Ovary (tissue), 9 donors: Measurements from ENCODE around the gene TAS2R39. TPM values are rescaled to one million over a fixed set of nuclear protein-coding genes. Genes with fewer than 3 reads are reported as not detected.
"Not testable (repeated sequence)": the region's sequence is repeated elsewhere in the genome, so short reads cannot be mapped to it uniquely, and the experiment has no call there.

Experiments used
- DNase-seq, 5 donors: peaks; one replicate each; pipeline ENCODE4 v3.0.0-alpha.2; 2019 to 2020
- H3K27ac ChIP-seq, 2 donors: fragments of 200-600 bp; one replicate each; pipeline versions ENCODE4 v1.5.1 to v1.8.0; 2019 to 2022
- H3K27me3 ChIP-seq: fragments of 200-600 bp; one replicate; pipeline ENCODE4 v1.8.0; 2022
- H3K36me3 ChIP-seq: fragments of 200-600 bp; sonication (generic); one replicate; pipeline ENCODE4 v1.5.1; 2019
- H3K4me1 ChIP-seq: one replicate; pipeline ENCODE4 v1.8.1; 2013; ENCODE audit warnings: mild to moderate bottlenecking, moderate library complexity; ENCODE audit not compliant: insufficient read depth
- H3K4me3 ChIP-seq: fragments of 200-600 bp; sonication (generic); one replicate; pipeline ENCODE4 v1.5.1; 2017
- H3K9me3 ChIP-seq, 2 donors: fragments of 200-600 bp in 1 of 2; sonication (generic) in 1 of 2; one replicate each; pipeline versions ENCODE4 v1.5.1 to v1.8.1; 2013 to 2019; ENCODE audit warnings: mild to moderate bottlenecking in 1 of 2, moderate library complexity in 1 of 2
- CTCF ChIP-seq, 3 donors: fragments of 450-650 bp in 2 of 3; fragments of 200-600 bp in 1 of 3; IDR thresholded peaks; one replicate each; pipeline versions ENCODE4 v1.5.1 to v1.8.0; 2016 to 2022; ENCODE audit warnings: antibody characterized with exemption in 3 of 3, mild to moderate bottlenecking in 1 of 3
- EP300 ChIP-seq: sonication (generic); formaldehyde crosslinking; IDR thresholded peaks from one replicate; pipeline ENCODE4 v1.6.1; 2017; ENCODE audit warnings: antibody characterized with exemption
- POLR2A ChIP-seq: fragments of 450-650 bp; IDR thresholded peaks from one replicate; pipeline ENCODE4 v1.6.1; 2017; ENCODE audit warnings: antibody characterized with exemption, mild to moderate bottlenecking, moderate library complexity
- WGBS, 3 donors: extraction: QIAGEN DNeasy Blood & Tissue Kit in 1 of 3; methylation state at CpG; one replicate each; pipeline versions ENCODE4 v1.1.5 to v1.1.7; 2013 to 2017; 5-methylcytosine and 5-hydroxymethylcytosine counted together
- intact Hi-C, 4 donors: fragments of 100-400 bp; cut with DNase I; formaldehyde crosslinking; loops; one replicate each; pipeline versions ENCODE4 v1.11.0 to v1.15.1; 2022 to 2023
- polyA plus RNA-seq, 2 donors: library from polyadenylated mRNA; stranded (reverse); fragments of 200-250 nt in 1 of 2; fragments of 350-450 nt in 1 of 2; fragmentation: Illumina TruSeq in 1 of 2; extraction: RNeasy Lipid Tissue Mini Kit (QIAGEN cat#74804) in 1 of 2; gene quantifications; one replicate each; pipeline ENCODE4 v1.2.3, GENCODE V29; 2013 to 2014
- total RNA-seq, 7 donors: library from RNA; depleted of rRNA in 2 of 7; stranded (reverse); fragments of >200 nt in 2 of 7; fragmentation: NEBNext Ultra II Directional in 3 of 7; extraction: Animal tissue kit (Norgen Biotek cat#: 25700) in 3 of 7; gene quantifications; one replicate each; pipeline versions ENCODE4 v1.1.0 to v1.2.4, GENCODE V29; 2016 to 2023
- donor health status: DM: no; HTN: no; CAD: no; lungs with moderate emphysema.
- donor health status: DM: no; HTN: no; CAD: no.
- donor health status: Bipolar disorder and iron deficiency.
- donor health status: DM: yes; HTN: yes; CAD: no.
- donor health status: DM: no; HTN: no; CAD: no.
- donor health status: DM: yes; HTN: yes; CAD: no.

Gene TAS2R39
- total and polyA plus RNA-seq, 9 donors: not detected

DNA sequence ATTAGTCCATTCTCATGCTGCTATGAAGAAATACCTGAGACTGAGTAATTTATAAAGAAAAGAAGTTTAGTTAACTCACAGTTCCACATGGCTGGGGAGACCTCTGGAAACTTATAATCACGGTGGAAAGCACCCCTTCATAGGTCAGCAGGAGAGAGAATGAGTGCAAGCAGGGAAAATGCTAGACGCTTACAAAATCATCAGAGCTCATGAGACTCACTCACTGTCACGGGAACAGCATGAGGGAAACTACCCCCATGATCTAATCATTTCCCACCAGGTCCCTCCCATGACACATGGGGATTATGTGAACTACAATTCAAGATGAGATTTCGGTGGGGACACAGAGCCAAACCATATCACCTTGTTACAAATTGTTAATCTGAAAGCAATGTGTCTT is 15.8 kb downstream of the TAS2R39 start:
- Histone ChIP-seq H3K27me3 (no peaks in the 10 kb centered on the region), H3K4me1 (no peaks in the 10 kb centered on the region), H3K36me3 (no peaks in the 10 kb centered on the region), H3K9me3 (no peaks in the 10 kb centered on the region), H3K27ac (no peak overlapping the region), H3K4me3 (no peak overlapping the region)
- intact Hi-C loops: no loop called here
- TF ChIP-seq POLR2A (no peak), CTCF (IDR thresholded peaks at IDR 0.05) (no peak)
- WGBS, 3 donors: 73 to 77% (median 76%) methylated on average over 4 of the region's 4 CpGs
- DNase-seq: no peak

DNA sequence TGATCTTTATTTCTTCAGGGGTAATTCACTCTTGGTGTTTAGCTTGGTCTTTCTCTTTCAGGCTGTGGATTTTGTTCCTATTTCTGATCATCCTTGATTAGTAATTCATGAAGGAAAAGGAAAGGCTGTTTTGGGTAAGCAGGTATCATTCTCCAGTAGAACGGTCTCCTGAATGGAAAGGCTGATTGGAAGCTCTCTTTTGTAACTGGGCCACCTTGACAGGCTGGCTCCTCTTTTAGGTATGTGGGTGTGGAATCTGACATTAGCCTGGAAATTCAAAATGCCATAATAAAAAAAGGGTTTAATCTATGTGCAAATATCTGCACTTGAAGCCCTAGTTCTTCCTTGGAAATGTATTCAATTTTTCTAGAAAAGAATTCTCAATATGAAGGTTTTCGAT is 18.9 kb downstream of the TAS2R39 start:
- intact Hi-C loops: loop anchor here in 1 of 4 donors (10.0 kb wide), 1 partner anchor 197 kb away; no protein-coding TSS in a partner anchor
- no peak for TF ChIP-seq POLR2A
- TF ChIP-seq CTCF (IDR thresholded peaks at IDR 0.05): no peak
- TF ChIP-seq EP300: no peak
- no peaks in the 10 kb centered on the region for H3K9me3 ChIP-seq
- no peaks in the 10 kb centered on the region for H3K36me3 ChIP-seq
- WGBS, 3 donors: 90 to 95% (median 92%) methylated on average over 2 of the region's 2 CpGs
- H3K4me1 ChIP-seq: no peaks in the 10 kb centered on the region
- H3K27me3 ChIP-seq: no peaks in the 10 kb centered on the region
- no peak for DNase-seq
- H3K27ac ChIP-seq: no peak overlapping the region
- H3K4me3 ChIP-seq: no peak overlapping the region

- intact Hi-C loops: loop anchor here in 1 of 4 donors (10.0 kb wide), 1 partner anchor 199 kb away; no protein-coding TSS in a partner anchor
Measured at GRCh38 chr7:143203386-143203785, 20.2 kb downstream of the TAS2R39 start.

GRCh38 chr7:143205560-143206293 is 22.5 kb downstream of the TAS2R39 start:
- no peaks in the 10 kb centered on the region for H3K36me3 ChIP-seq
- no peak for DNase-seq
- TF ChIP-seq POLR2A: no peak
- no peak for TF ChIP-seq EP300
- H3K27me3 ChIP-seq: no peaks in the 10 kb centered on the region
- H3K4me3 ChIP-seq: no peak overlapping the region
- intact Hi-C loops: loop anchor here in 1 of 4 donors (10.0 kb wide), 1 partner anchor 201 kb away; no protein-coding TSS in a partner anchor
- H3K4me1 ChIP-seq: no peaks in the 10 kb centered on the region
- 73 to 77% (median 76%) methylated on average over 13 of the region's 13 CpGs for WGBS, 3 donors
- no peak overlapping the region for H3K27ac ChIP-seq
- no peaks in the 10 kb centered on the region for H3K9me3 ChIP-seq

More at GRCh38 chr7:143203386-143203785, 20.2 kb downstream of the TAS2R39 start:
- TF ChIP-seq POLR2A (no peak), CTCF (IDR thresholded peaks at IDR 0.05) (no peak), EP300 (no peak)
- Histone ChIP-seq H3K27ac (no peak overlapping the region), H3K36me3 (no peaks in the 10 kb centered on the region), H3K27me3 (no peaks in the 10 kb centered on the region), H3K4me1 (no peaks in the 10 kb centered on the region), H3K9me3 (no peaks in the 10 kb centered on the region), H3K4me3 (no peak overlapping the region)
- 81 to 82% (median 81%) methylated on average over 3 of the region's 3 CpGs for WGBS, 3 donors
- DNase-seq: no peak

DNA sequence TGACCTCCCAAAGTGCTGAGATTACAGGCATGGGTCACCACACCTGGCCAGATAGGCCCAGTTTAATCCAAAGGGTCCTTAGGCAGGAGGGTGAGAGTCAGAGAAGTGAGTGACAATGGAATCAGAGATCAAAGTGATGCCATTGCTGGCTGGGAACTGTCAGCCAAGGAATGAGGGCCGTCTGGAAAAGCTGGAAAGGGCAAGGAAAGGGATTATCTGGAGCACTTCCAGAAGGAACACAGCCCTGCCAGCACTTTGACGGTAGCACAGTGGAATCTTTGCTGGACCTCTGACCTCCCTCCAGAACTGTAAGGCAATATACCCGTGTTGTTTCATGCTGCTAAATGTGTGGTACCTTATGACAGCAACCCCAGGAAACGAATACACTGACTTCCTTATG is 27.3 kb downstream of the TAS2R39 start:
- Histone ChIP-seq H3K9me3 (no peaks in the 10 kb centered on the region), H3K4me1 (no peaks in the 10 kb centered on the region), H3K36me3 (no peaks in the 10 kb centered on the region), H3K27me3 (no peaks in the 10 kb centered on the region), H3K4me3 (no peak overlapping the region), H3K27ac (no peak overlapping the region)
- no peak for TF ChIP-seq CTCF (IDR thresholded peaks at IDR 0.05)
- intact Hi-C loops: loop anchor here in 2 of 4 donors (5.0 to 10.0 kb wide), 4 partner anchors 203 to 336 kb away; partner anchors contain the start of gene TRPV6 (in 1 of the 2)
- no peak for DNase-seq
- WGBS, 3 donors: 28 to 31% (median 29%) methylated on average over 4 of the region's 4 CpGs

DNA sequence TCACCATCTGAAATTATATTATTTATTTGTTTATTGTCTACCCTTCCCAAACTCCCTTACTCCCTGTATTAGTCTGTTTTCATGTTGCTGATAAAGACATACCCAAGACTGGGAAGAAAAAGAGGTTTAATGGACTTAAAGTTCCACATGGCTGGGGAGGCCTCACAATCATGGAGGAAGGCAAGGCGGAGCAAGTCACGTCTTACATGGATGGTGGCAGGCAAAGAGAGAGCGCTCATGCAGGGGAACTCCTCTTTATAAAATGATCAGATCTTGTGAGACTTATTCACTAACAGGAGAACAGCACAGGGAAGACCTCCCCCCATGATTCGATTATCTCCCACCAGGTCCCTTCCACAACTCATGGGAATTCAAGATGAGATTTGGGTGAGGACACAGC is 30.3 kb downstream of the TAS2R39 start:
- H3K4me1 ChIP-seq, H3K9me3 ChIP-seq, DNase-seq, H3K27me3 ChIP-seq, H3K36me3 ChIP-seq, H3K27ac ChIP-seq, H3K4me3 ChIP-seq: not testable (repeated sequence)
- intact Hi-C loops: loop anchor here in 2 of 4 donors (5.0 to 10.0 kb wide), 4 partner anchors 206 to 339 kb away; partner anchors contain the start of gene TRPV6 (in 1 of the 2)
- WGBS, 3 donors: 93 to 96% (median 94%) methylated on average over 4 of the region's 4 CpGs
